Sigmoid colon (tissue), 7 donors: ENCODE measurements around the gene SETD1B. TPM values are rescaled to one million over a fixed set of nuclear protein-coding genes. Genes with fewer than 3 reads are reported as not detected.

Source experiments
- DNase-seq: peaks from one replicate; pipeline ENCODE4 v3.0.0-alpha.2; 2019
- H3K27ac ChIP-seq, 4 donors: fragments of 200-600 bp; sonication (generic); one replicate each; pipeline ENCODE4 v1.5.1; 2016 to 2019; ENCODE audit warnings: mild to moderate bottlenecking in 1 of 4
- H3K27me3 ChIP-seq, 3 donors: fragments of 200-600 bp; sonication (generic); one replicate each; pipeline ENCODE4 v1.5.1; 2019; ENCODE audit warnings: mild to moderate bottlenecking in 1 of 3
- H3K36me3 ChIP-seq, 4 donors: fragments of 200-600 bp; sonication (generic); one replicate each; pipeline ENCODE4 v1.5.1; 2016 to 2019
- H3K4me1 ChIP-seq, 4 donors: fragments of 200-600 bp; sonication (generic); one replicate each; pipeline ENCODE4 v1.5.1; 2017 to 2019
- H3K4me3 ChIP-seq, 4 donors: fragments of 200-600 bp; sonication (generic); one replicate each; pipeline ENCODE4 v1.5.1; 2017 to 2019; ENCODE audit warnings: mild to moderate bottlenecking in 2 of 4, moderate library complexity in 1 of 4
- H3K9me3 ChIP-seq, 4 donors: fragments of 200-600 bp in 3 of 4; sonication (generic) in 3 of 4; one replicate each; pipeline versions ENCODE4 v1.5.1 to v1.6.1; 2013 to 2019
- EP300 ChIP-seq, 4 donors: sonication (generic); formaldehyde crosslinking; IDR thresholded peaks; one replicate each; pipeline ENCODE4 v1.6.1; 2017; ENCODE audit warnings: antibody characterized with exemption in 4 of 4
- POLR2A ChIP-seq, 2 donors: fragments of 450-650 bp; IDR thresholded peaks; one replicate each; pipeline ENCODE4 v1.6.1; 2016; ENCODE audit warnings: antibody characterized with exemption in 2 of 2, mild to moderate bottlenecking in 2 of 2, moderate library complexity in 2 of 2
- POLR2AphosphoS5 ChIP-seq, 4 donors: sonication (generic); formaldehyde crosslinking; IDR thresholded peaks; one replicate each; pipeline ENCODE4 v1.6.1; 2017; ENCODE audit warnings: antibody characterized with exemption in 4 of 4
- WGBS, 2 donors: extraction: QIAGEN DNeasy Blood & Tissue Kit; methylation state at CpG; one replicate each; pipeline ENCODE4 v1.1.7; 2013; 5-methylcytosine and 5-hydroxymethylcytosine counted together
- intact Hi-C: fragments of 100-400 bp; cut with DNase I; formaldehyde crosslinking; loops from one replicate; pipeline ENCODE4 v1.15.1; 2023
- polyA plus RNA-seq, 3 donors: library from polyadenylated mRNA; stranded (reverse); fragments of 200-250 nt; gene quantifications; one replicate each; pipeline ENCODE4 v1.2.3, GENCODE V29; 2013
- total RNA-seq, 4 donors: library from RNA; depleted of rRNA; stranded (reverse); fragments of >200 nt; gene quantifications; one replicate each; pipeline ENCODE4 v1.1.0, GENCODE V29; 2016
- TF ChIP-seq, protein P1 (sequence below), 4 experiments: fragments of 450-650 bp in 3 of 4; fragments of 200-600 bp in 1 of 4; IDR thresholded peaks; one replicate each; pipeline ENCODE4 v1.5.1; 2016 to 2019; ENCODE audit warnings: antibody characterized with exemption in 4 of 4, mild to moderate bottlenecking in 3 of 4, moderate library complexity in 2 of 4
- donor health status: healthy with polysubstance abuse.
- donor health status: Bipolar disorder and iron deficiency.
- donor health status: healthy.

The SETD1B gene
- total and polyA plus RNA-seq, 7 donors: 2.4 to 16.9 (median 8.2) TPM

DNA sequence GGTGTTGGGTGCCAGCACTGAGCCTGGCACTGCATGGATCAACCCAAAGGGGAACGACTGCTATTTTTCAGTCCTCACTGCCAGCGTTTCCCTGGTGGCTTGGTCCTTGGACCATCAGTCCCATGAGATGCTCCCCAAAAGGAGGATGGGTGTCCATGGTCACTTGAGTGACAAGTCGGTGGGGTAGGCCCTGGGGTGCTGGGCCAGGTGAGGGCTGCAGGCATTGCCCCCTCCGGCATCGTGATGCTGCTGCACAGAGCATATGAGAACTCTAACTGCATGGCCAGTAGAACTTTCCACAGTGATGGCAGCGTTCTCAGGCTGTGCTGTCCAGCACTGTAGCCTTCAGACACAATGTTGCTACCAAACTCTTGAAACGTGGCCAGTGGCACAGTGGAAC, 16.2 kb downstream of the SETD1B start:
- no peak for TF ChIP-seq POLR2A (IDR thresholded peaks at IDR 0.05)
- WGBS, 2 donors: 85 to 92% methylated on average over 7 of the region's 7 CpGs
- Histone ChIP-seq H3K4me1 (no peaks in the 10 kb centered on the region), H3K36me3 (peaks cover 61 to 98% (median 81%) of the 10 kb centered on the region in 4 donors), H3K4me3 (no peak overlapping the region), H3K27me3 (no peaks in the 10 kb centered on the region), H3K27ac (no peak overlapping the region), H3K9me3 (no peaks in the 10 kb centered on the region)
- intact Hi-C loops: no loop called here
- DNase-seq: no peak

DNA sequence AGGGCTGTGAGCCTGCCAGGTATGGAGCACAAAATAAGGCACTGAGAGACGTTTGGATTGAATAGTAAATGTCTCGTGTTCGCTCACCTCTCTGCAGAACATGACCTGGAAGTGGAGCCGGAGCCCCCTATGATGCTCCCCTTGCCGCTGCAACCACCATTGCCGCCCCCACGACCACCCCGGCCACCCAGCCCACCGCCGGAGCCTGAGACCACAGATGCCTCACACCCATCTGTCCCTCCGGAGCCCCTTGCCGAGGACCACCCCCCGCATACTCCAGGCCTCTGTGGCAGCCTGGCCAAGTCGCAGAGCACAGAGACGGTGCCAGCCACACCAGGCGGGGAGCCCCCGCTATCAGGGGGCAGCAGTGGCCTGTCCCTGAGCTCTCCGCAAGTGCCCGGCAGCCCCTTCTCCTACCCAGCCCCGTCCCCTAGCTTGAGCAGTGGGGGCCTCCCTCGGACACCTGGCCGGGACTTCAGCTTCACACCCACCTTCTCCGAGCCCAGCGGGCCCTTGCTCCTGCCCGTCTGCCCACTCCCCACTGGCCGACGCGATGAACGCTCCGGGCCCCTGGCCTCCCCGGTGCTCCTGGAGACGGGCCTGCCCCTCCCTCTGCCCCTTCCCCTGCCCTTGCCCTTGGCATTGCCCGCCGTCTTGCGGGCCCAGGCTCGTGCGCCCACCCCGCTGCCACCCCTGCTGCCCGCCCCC, 18.7 kb downstream of the SETD1B start:
- TF ChIP-seq, protein P1, sequence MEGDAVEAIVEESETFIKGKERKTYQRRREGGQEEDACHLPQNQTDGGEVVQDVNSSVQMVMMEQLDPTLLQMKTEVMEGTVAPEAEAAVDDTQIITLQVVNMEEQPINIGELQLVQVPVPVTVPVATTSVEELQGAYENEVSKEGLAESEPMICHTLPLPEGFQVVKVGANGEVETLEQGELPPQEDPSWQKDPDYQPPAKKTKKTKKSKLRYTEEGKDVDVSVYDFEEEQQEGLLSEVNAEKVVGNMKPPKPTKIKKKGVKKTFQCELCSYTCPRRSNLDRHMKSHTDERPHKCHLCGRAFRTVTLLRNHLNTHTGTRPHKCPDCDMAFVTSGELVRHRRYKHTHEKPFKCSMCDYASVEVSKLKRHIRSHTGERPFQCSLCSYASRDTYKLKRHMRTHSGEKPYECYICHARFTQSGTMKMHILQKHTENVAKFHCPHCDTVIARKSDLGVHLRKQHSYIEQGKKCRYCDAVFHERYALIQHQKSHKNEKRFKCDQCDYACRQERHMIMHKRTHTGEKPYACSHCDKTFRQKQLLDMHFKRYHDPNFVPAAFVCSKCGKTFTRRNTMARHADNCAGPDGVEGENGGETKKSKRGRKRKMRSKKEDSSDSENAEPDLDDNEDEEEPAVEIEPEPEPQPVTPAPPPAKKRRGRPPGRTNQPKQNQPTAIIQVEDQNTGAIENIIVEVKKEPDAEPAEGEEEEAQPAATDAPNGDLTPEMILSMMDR (IDR thresholded peaks at IDR 0.05): no peak
- TF ChIP-seq EP300 (IDR thresholded peaks at IDR 0.05) (no peak), POLR2A (IDR thresholded peaks at IDR 0.05) (no peak), POLR2AphosphoS5 (IDR thresholded peaks at IDR 0.05) (no peak)
- intact Hi-C loops: no loop called here

DNA sequence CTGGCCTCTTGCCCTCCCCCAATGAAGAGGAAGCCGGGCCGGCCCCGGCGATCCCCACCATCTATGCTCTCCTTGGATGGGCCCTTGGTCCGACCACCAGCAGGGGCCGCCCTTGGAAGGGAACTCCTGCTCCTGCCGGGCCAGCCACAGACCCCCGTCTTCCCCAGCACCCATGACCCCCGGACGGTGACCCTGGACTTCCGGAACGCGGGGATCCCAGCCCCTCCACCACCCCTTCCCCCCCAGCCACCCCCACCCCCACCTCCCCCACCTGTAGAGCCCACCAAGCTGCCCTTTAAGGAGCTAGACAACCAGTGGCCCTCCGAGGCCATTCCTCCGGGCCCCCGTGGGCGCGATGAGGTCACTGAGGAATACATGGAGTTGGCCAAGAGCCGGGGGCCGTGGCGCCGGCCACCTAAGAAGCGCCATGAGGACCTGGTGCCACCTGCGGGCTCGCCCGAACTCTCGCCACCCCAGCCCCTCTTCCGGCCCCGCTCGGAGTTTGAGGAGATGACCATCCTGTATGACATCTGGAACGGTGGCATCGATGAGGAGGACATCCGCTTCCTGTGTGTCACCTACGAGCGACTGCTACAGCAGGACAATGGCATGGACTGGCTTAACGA, 19.4 kb downstream of the SETD1B start:
- intact Hi-C loops: no loop called here
- 89 to 94% methylated on average over 36 of the region's 36 CpGs for WGBS, 2 donors
- H3K4me3 ChIP-seq: no peak overlapping the region

More for the DNA sequence above, 18.7 kb downstream of the SETD1B start:
- 93% methylated on average over 39 of the region's 39 CpGs for WGBS, 2 donors
- peaks cover 46 to 98% (median 67%) of the 10 kb centered on the region in 4 donors for H3K36me3 ChIP-seq
- H3K27me3 ChIP-seq: no peaks in the 10 kb centered on the region
- H3K9me3 ChIP-seq: no peaks in the 10 kb centered on the region
- H3K4me1 ChIP-seq: no peaks in the 10 kb centered on the region
- H3K27ac ChIP-seq: no peak overlapping the region
- DNase-seq: no peak
- no peak overlapping the region for H3K4me3 ChIP-seq

DNA sequence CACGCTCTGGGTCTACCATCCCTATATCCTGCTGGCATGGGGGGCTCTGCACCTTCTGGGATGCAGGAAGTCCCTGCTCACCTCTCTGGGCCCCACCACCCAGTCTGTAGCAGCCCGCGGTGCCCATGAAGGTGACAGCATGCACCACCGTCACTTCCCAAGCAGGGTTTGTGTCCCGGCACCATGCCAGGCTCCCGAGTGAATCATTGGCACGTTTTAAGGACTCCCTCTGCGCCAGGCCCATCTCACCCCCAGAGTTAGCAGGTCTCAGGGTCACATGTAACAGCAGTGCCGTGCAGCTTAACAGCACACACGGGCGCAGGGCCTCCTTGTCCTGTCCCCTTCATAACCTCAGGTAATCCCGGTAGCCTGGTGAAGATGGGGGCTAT, 19.9 kb downstream of the SETD1B start:
- intact Hi-C loops: no loop called here
- no peak overlapping the region for H3K27ac ChIP-seq
- H3K9me3 ChIP-seq: no peaks in the 10 kb centered on the region
- peaks cover 47 to 98% (median 68%) of the 10 kb centered on the region in 4 donors for H3K36me3 ChIP-seq
- WGBS, 2 donors: 82 to 85% methylated on average over 12 of the region's 12 CpGs
- DNase-seq: no peak
- no peak overlapping the region for H3K4me3 ChIP-seq
- TF ChIP-seq, protein P1 (IDR thresholded peaks at IDR 0.05): no peak
- TF ChIP-seq POLR2A (IDR thresholded peaks at IDR 0.05) (no peak), EP300 (IDR thresholded peaks at IDR 0.05) (no peak), POLR2AphosphoS5 (IDR thresholded peaks at IDR 0.05) (no peak)
- no peaks in the 10 kb centered on the region for H3K27me3 ChIP-seq
- no peaks in the 10 kb centered on the region for H3K4me1 ChIP-seq

More for the DNA sequence above, 19.4 kb downstream of the SETD1B start:
- no peaks in the 10 kb centered on the region for H3K27me3 ChIP-seq
- no peak overlapping the region for H3K27ac ChIP-seq
- H3K36me3 ChIP-seq: peaks cover 45 to 98% (median 67%) of the 10 kb centered on the region in 4 donors
- no peaks in the 10 kb centered on the region for H3K9me3 ChIP-seq
- peak; percentile 64 for DNase-seq
- H3K4me1 ChIP-seq: no peaks in the 10 kb centered on the region
- no peak for TF ChIP-seq EP300 (IDR thresholded peaks at IDR 0.05)
- TF ChIP-seq POLR2AphosphoS5 (IDR thresholded peaks at IDR 0.05): no peak
- TF ChIP-seq, protein P1 (IDR thresholded peaks at IDR 0.05): no peak
- TF ChIP-seq POLR2A (IDR thresholded peaks at IDR 0.05): no peak

DNA sequence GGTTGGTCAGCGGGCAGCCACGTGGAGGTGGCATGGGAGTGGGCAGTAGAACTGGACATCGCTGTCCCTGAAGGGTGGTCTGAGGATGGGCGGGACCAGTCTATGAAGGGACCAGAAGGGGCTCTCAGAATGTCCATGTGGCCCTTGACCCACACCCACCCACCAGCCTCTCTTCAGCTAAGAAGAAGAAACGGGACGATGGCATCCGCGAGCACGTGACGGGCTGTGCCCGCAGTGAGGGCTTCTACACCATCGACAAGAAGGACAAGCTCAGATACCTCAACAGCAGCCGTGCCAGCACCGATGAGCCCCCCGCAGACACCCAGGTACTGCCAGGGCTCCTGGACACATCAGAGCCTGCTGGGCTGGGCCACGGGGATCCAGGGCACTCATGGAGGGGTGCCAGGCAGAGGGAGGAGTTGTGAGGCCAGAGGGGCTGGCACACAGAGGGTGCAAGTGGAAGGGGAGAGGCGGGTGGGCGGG, 21.3 kb downstream of the SETD1B start:
- TF ChIP-seq EP300 (IDR thresholded peaks at IDR 0.05) (no peak), POLR2A (IDR thresholded peaks at IDR 0.05) (no peak), POLR2AphosphoS5 (IDR thresholded peaks at IDR 0.05) (no peak)
- TF ChIP-seq, protein P1 (IDR thresholded peaks at IDR 0.05): no peak
- no peaks in the 10 kb centered on the region for H3K9me3 ChIP-seq
- H3K27me3 ChIP-seq: no peaks in the 10 kb centered on the region
- H3K27ac ChIP-seq: no peak overlapping the region
- WGBS, 2 donors: 93 to 95% methylated on average over 18 of the region's 18 CpGs
- intact Hi-C loops: loop anchor here (5.0 kb wide), 1 partner anchor 48 kb away; no protein-coding TSS in a partner anchor
- peaks cover 0 to 9% (median 0%) of the 10 kb centered on the region in 4 donors for H3K4me1 ChIP-seq
- H3K4me3 ChIP-seq: no peak overlapping the region
- DNase-seq: peak; percentile 65
- H3K36me3 ChIP-seq: peaks cover 47 to 98% (median 63%) of the 10 kb centered on the region in 4 donors
